ENCODE results near the gene GGTA1.

The GGTA1 gene

GRCh38 chr9:121499427-121500164 lies at the start of gene GGTA1:
Gene GGTA1 (minus strand): TSS chr9:121499844. CDS start chr9:121467922, 31,922 bp downstream.
- Histone ChIP-seq H3K9me3 (ENCODE audit: control insufficient read depth, insufficient read depth, low read length) (no peaks in the 10 kb centered on the region), H3K4me3 (ENCODE audit: low read depth, low read length) (peak within 1 kb of the TSS; percentile 59), H3K27me3 (ENCODE audit: control insufficient read depth, insufficient read depth, low read length) (peaks cover 52% of the 10 kb centered on the region), H3K4me1 (ENCODE audit: control insufficient read depth, insufficient read depth, low read length) (no peaks in the 10 kb centered on the region), H3K36me3 (ENCODE audit: control insufficient read depth, insufficient read depth, low read length) (no peaks in the 10 kb centered on the region), H3K9ac (ENCODE audit: low read depth, low read length) (no peak within 1 kb of the TSS)

GRCh38 chr9:121548666-121549065 lies 49.0 kb upstream of the GGTA1 start:
- Histone ChIP-seq H3K9ac (ENCODE audit: low read depth, low read length) (no peak overlapping the region), H3K27me3 (ENCODE audit: control insufficient read depth, insufficient read depth, low read length) (peaks cover 55% of the 10 kb centered on the region), H3K4me3 (ENCODE audit: low read depth, low read length) (no peak overlapping the region), H3K9me3 (ENCODE audit: control insufficient read depth, insufficient read depth, low read length) (no peaks in the 10 kb centered on the region), H3K4me1 (ENCODE audit: control insufficient read depth, insufficient read depth, low read length) (no peaks in the 10 kb centered on the region), H3K36me3 (ENCODE audit: control insufficient read depth, insufficient read depth, low read length) (no peaks in the 10 kb centered on the region)

DNA sequence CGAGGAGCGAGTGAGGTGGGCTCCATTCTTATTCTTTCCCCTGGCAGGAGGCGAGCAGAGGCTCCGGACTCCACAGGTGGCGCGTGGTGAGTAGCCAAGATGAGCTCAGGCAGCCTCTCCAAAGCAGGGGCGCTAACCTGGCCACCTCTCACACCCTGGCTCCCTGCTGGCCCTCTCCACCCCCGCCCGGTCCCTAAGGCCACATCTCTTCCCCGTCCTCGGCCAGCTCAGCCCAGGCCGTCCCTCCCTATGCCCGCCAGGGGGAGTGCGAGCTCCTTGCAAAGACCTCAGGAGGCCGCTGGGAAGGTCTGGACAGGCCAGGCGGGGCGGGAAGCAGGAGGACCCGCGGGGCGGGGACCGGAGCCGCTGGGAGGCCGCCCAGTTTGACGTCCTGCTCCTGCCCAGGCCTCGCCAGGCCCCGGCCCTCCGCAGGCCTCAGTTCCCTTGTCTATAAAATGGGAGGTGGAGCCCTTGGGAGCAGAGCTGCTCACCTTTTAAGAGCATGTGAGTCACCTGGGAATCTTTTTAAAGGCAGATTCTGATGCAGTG lies 46.3 kb upstream of the GGTA1 start:
- H3K4me3 ChIP-seq (ENCODE audit: low read depth, low read length): no peak overlapping the region
- H3K36me3 ChIP-seq (ENCODE audit: control insufficient read depth, insufficient read depth, low read length): no peaks in the 10 kb centered on the region
- no peak overlapping the region for H3K9ac ChIP-seq (ENCODE audit: low read depth, low read length)
- H3K9me3 ChIP-seq (ENCODE audit: control insufficient read depth, insufficient read depth, low read length): no peaks in the 10 kb centered on the region
- H3K4me1 ChIP-seq (ENCODE audit: control insufficient read depth, insufficient read depth, low read length): no peaks in the 10 kb centered on the region
- H3K27me3 ChIP-seq (ENCODE audit: control insufficient read depth, insufficient read depth, low read length): peaks cover 28% of the 10 kb centered on the region

- H3K9me3 ChIP-seq (ENCODE audit: control insufficient read depth, insufficient read depth, low read length): no peaks in the 10 kb centered on the region
- peaks cover 28% of the 10 kb centered on the region for H3K27me3 ChIP-seq (ENCODE audit: control insufficient read depth, insufficient read depth, low read length)
- H3K4me1 ChIP-seq (ENCODE audit: control insufficient read depth, insufficient read depth, low read length): no peaks in the 10 kb centered on the region
- no peak overlapping the region for H3K4me3 ChIP-seq (ENCODE audit: low read depth, low read length)
- no peaks in the 10 kb centered on the region for H3K36me3 ChIP-seq (ENCODE audit: control insufficient read depth, insufficient read depth, low read length)
- no peak overlapping the region for H3K9ac ChIP-seq (ENCODE audit: low read depth, low read length)
Measured at GRCh38 chr9:121545150-121545874, 45.7 kb upstream of the GGTA1 start.

DNA sequence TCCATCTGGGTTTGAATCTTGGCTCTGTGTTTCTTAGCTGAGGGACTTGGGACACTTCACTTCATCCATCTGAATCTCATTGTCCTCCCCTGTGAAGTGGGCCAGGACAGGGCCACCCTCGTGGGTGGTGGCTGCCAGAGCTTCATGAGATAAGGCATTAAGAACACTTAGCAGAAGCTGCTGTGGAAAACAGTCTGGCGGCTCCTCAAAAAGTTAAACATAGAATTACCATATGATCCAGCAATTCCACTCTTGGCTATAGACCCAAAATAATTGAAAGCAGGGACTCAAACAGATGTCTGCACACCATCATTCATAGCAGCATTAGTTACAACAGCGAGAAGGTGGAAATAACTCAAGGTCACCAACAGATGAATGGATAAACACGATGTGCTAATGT lies 42.4 kb upstream of the GGTA1 start:
- Histone ChIP-seq H3K4me3 (ENCODE audit: low read depth, low read length) (no peak overlapping the region), H3K9ac (ENCODE audit: low read depth, low read length) (no peak overlapping the region), H3K36me3 (ENCODE audit: control insufficient read depth, insufficient read depth, low read length) (no peaks in the 10 kb centered on the region), H3K4me1 (ENCODE audit: control insufficient read depth, insufficient read depth, low read length) (no peaks in the 10 kb centered on the region), H3K9me3 (ENCODE audit: control insufficient read depth, insufficient read depth, low read length) (no peaks in the 10 kb centered on the region), H3K27me3 (ENCODE audit: control insufficient read depth, insufficient read depth, low read length) (peaks cover 18% of the 10 kb centered on the region)

DNA sequence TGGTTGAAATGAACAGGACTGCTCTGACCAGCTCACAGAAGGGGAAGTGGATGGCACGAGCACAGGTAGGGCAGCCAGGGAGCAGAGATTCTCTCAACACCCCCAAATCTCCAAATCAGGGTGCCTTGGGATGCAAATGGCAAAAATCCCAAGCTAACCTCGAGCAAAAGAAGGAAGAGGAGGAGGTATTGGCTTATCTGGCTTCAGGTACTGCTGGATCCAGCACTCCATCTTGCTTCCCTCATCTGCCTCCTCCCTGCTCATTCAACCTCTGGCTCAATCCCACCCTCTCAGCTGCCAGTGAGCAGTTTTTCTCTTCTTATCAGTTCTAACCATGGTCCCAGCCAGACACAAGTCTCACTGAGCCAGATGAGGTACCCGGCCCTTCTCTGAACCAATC lies 41.6 kb upstream of the GGTA1 start:
- H3K4me1 ChIP-seq (ENCODE audit: control insufficient read depth, insufficient read depth, low read length): no peaks in the 10 kb centered on the region
- H3K9me3 ChIP-seq (ENCODE audit: control insufficient read depth, insufficient read depth, low read length): no peaks in the 10 kb centered on the region
- H3K4me3 ChIP-seq (ENCODE audit: low read depth, low read length): no peak overlapping the region
- H3K36me3 ChIP-seq (ENCODE audit: control insufficient read depth, insufficient read depth, low read length): no peaks in the 10 kb centered on the region
- H3K27me3 ChIP-seq (ENCODE audit: control insufficient read depth, insufficient read depth, low read length): peaks cover 15% of the 10 kb centered on the region
- no peak overlapping the region for H3K9ac ChIP-seq (ENCODE audit: low read depth, low read length)

- Histone ChIP-seq H3K9ac (ENCODE audit: low read depth, low read length) (no peak overlapping the region), H3K36me3 (ENCODE audit: control insufficient read depth, insufficient read depth, low read length) (no peaks in the 10 kb centered on the region), H3K4me1 (ENCODE audit: control insufficient read depth, insufficient read depth, low read length) (no peaks in the 10 kb centered on the region), H3K4me3 (ENCODE audit: low read depth, low read length) (no peak overlapping the region), H3K9me3 (ENCODE audit: control insufficient read depth, insufficient read depth, low read length) (no peaks in the 10 kb centered on the region), H3K27me3 (ENCODE audit: control insufficient read depth, insufficient read depth, low read length) (no peaks in the 10 kb centered on the region)
Measured at GRCh38 chr9:121538221-121538620, 38.6 kb upstream of the GGTA1 start.

- Histone ChIP-seq H3K4me1 (ENCODE audit: control insufficient read depth, insufficient read depth, low read length) (no peaks in the 10 kb centered on the region), H3K36me3 (ENCODE audit: control insufficient read depth, insufficient read depth, low read length) (no peaks in the 10 kb centered on the region), H3K4me3 (ENCODE audit: low read depth, low read length) (no peak overlapping the region), H3K9me3 (ENCODE audit: control insufficient read depth, insufficient read depth, low read length) (no peaks in the 10 kb centered on the region), H3K27me3 (ENCODE audit: control insufficient read depth, insufficient read depth, low read length) (no peaks in the 10 kb centered on the region), H3K9ac (ENCODE audit: low read depth, low read length) (no peak overlapping the region)
Measured at GRCh38 chr9:121537283-121537682, 37.6 kb upstream of the GGTA1 start.

- H3K9me3 ChIP-seq (ENCODE audit: control insufficient read depth, insufficient read depth, low read length): no peaks in the 10 kb centered on the region
- no peak overlapping the region for H3K4me3 ChIP-seq (ENCODE audit: low read depth, low read length)
- H3K4me1 ChIP-seq (ENCODE audit: control insufficient read depth, insufficient read depth, low read length): no peaks in the 10 kb centered on the region
- no peaks in the 10 kb centered on the region for H3K27me3 ChIP-seq (ENCODE audit: control insufficient read depth, insufficient read depth, low read length)
- no peaks in the 10 kb centered on the region for H3K36me3 ChIP-seq (ENCODE audit: control insufficient read depth, insufficient read depth, low read length)
- no peak overlapping the region for H3K9ac ChIP-seq (ENCODE audit: low read depth, low read length)
Measured at GRCh38 chr9:121532881-121533280, 33.2 kb upstream of the GGTA1 start.

DNA sequence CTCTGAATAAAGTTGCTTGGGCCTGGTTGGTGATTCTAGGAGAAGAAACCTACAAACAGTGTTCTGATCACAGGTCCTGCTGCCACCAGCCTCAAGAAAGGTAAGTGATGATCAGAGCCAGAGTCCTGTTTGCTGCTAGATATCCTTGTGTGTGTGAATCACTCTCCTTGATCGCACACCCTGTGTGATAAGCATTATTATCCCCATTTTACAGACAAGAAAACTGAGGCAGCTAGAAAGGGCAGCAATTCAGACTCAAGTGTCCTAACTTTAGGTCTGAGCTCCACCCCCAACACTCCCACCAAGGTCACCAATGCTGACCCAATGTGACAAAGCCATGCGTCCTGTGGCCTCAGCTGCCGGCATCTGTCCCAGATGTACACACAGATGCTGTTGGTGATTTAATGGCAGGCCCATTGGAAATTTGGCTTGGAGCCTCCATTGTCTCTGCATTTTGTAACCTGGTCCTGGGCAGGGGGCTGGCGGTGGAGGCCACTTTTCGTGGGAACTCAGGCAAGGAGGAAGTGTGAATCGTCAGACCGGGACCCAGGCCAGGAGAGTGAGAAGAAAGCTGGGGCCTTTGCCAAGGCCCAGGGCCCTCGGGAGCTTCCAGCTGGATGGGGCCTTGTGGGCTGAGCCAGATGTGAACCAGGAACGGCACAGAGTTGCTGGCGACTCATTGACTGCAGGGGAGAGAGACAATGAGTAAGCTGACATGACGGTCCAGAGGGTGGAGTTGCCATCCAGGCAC lies 29.8 kb upstream of the GGTA1 start:
- H3K36me3 ChIP-seq (ENCODE audit: control insufficient read depth, insufficient read depth, low read length): no peaks in the 10 kb centered on the region
- no peaks in the 10 kb centered on the region for H3K27me3 ChIP-seq (ENCODE audit: control insufficient read depth, insufficient read depth, low read length)
- H3K4me1 ChIP-seq (ENCODE audit: control insufficient read depth, insufficient read depth, low read length): no peaks in the 10 kb centered on the region
- no peaks in the 10 kb centered on the region for H3K9me3 ChIP-seq (ENCODE audit: control insufficient read depth, insufficient read depth, low read length)
- H3K9ac ChIP-seq (ENCODE audit: low read depth, low read length): no peak overlapping the region
- H3K4me3 ChIP-seq (ENCODE audit: low read depth, low read length): no peak overlapping the region

DNA sequence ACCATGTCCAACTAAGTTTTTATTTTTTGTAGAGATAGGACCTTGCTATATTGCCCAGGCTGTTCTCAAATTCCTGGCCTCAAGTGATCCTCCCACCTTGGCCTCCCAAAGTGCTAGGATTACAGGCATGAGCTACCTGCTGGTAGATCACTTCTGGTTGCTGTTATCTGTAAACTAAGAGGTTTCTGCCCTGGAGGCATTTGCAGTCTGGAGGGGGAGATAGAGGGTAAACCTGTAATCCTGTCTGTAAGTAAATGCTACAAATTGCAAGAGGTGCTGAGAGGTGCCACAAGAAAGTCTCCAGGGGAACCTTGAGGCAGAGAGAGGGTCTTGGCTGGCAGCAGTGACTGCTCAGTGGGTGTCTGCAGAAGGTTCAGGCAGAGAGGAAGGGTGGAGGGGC lies 29.0 kb upstream of the GGTA1 start:
- no peaks in the 10 kb centered on the region for H3K9me3 ChIP-seq (ENCODE audit: control insufficient read depth, insufficient read depth, low read length)
- H3K36me3 ChIP-seq (ENCODE audit: control insufficient read depth, insufficient read depth, low read length): no peaks in the 10 kb centered on the region
- no peaks in the 10 kb centered on the region for H3K27me3 ChIP-seq (ENCODE audit: control insufficient read depth, insufficient read depth, low read length)
- no peak overlapping the region for H3K9ac ChIP-seq (ENCODE audit: low read depth, low read length)
- H3K4me1 ChIP-seq (ENCODE audit: control insufficient read depth, insufficient read depth, low read length): no peaks in the 10 kb centered on the region
- no peak overlapping the region for H3K4me3 ChIP-seq (ENCODE audit: low read depth, low read length)
